Stimulated activated CD8-positive, alpha-beta memory T cell treated with anti-CD3 and anti-CD28 coated beads, Interleukin-7, amount 100 ng/mL, for 4 hours (primary cell): ENCODE data around the gene TCL1B.

Experiments used
- DNase-seq, 2 donors: peaks; one replicate each; pipeline ENCODE4 v3.0.0-alpha.2; 2020; ENCODE audit warnings: low read depth in 2 of 2

The TCL1B gene

GRCh38 chr14:95667249-95667693 lies 19.0 kb upstream of the TCL1B start:
- no peak for DNase-seq

DNA sequence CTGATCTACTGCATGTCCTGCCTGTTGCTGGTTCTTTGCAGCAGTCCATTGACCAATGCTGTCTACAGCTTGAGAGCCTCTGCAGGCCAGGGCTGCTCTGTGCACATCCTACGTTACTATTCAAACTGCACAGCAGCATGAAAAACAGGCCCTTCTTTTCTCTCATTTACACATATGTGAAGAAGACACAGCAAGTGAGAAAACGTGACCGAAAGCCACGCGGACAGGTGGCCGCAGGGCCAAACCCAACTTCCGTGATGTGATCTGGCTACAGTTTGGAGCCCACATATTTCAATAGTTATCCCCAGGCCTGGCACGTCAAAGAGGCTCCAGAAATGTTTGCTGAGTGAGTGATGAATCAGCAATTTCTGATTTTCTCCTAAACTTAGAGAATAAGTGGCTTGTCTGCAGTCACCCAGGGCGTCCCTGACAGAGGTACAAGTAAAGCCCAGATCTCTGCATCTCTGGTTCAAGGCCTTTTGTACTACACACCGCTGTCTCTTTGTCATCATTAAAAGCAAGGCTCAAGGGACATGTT lies 17.9 kb upstream of the TCL1B start:
- no peak for DNase-seq

DNA sequence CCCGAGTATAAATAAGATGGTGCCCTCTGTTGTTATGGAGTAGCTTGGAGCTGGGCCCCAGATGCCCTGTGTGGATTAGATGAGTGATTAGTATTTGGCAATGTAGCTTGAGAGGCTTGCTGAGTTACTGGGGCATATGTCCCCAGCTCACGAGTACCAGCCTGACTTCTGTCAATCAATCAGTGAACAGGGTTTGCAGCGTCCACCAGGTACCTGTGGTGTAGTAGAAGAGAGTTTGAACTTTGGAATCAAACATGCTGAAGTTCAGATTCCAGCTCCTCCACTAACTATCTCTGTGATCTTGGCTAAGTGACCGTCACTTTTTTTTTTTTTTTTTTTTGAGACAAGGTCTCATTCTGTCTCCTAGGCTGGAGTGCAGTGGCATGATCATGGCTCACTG lies 11.6 kb upstream of the TCL1B start:
- DNase-seq, result no peak

DNA sequence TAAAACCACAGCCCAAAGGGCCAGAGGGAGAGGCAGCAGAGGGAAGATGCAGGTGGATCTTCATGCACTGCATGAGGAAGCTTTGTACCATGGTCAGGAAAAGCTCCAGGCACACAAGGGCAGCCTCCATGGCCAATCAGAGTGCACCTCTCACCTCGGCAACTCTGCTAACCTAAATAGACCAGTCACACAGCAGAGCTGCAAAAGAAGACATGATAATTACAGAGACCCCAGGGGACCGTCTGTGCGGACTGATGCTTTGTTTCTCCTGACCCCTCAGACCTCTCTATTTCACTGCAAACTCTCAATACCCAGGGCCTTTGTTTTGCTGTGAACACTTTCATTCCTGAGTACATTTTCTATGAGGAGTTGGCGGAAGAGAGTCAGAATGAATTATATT lies 10.7 kb upstream of the TCL1B start:
- DNase-seq, result no peak

DNA sequence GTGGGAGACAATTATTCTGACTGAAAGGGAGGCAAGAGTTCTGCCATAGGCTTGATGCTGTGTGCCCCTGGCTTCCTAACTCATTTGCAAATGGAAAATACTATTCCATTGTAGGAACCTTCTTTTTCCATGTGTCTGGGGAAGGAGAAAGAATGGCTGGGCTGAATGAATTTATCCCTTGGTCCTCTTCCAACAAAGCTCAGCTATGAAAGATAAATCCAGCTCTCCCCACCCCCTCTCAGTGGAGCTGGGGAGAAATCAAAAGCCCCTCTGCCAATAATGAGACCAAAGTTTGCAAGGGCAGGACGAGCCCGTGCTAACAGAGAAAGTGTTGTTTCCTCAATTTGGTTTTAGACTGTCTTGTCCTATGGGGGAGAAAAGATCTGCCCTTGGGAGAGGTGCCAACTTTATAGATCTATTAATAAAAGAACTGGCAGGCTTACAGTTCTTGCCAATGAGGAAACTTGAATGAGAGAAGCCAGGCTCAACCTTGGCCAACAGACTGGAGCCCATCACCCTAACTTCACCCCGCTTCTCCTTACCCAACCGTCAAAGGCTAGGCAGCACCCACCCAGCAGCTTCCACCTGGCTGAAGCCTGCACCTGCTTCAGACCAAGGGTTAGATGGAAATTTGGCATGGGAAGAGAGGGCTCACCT lies 8.9 kb upstream of the TCL1B start:
- DNase-seq, result no peak

GRCh38 chr14:95679148-95679815 lies 6.9 kb upstream of the TCL1B start:
- DNase-seq, result no peak

DNA sequence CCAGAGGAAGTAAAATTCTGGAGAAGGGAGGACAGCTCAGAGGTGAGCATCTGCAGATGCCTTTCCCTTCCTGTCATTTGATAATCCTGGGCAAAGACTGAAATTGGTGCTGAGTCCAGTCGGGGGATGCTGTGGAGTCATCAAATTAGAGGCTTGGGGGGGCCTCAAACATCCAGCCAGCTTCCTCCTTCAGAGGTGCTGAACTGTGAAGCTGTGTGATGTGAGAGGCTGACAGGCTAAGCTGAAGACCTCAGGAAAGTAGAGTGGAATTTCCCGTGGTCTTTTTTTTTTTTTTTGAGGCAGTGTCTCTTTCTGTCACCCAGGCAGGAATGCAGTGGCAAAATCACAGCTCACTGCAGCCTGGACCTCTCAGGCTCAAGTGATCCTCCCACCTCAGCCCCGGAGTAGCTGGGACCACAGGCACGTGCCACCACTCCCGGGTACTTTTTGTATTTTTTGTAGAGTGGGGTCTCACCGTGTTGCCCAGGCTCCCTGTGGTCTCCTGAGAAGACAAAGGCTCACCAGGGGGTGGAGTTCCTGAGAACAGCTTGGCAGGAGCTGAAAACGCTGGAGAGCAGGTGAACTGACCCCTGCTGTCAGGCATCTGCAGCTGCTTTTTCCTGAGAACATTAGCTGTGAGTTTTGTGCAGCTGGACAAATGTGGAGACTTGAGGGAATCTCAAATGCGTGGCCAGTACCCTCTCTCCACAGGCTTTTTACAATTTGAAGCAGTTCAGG lies 6.1 kb upstream of the TCL1B start:
- no peak for DNase-seq

- DNase-seq, result no peak
These were observed 5.1 kb upstream of the TCL1B start for GRCh38 chr14:95681153-95681552.

- DNase-seq, result no peak
These were observed 2.4 kb upstream of the TCL1B start for GRCh38 chr14:95683793-95684192.

- no peak for DNase-seq
These were observed 709 bp downstream of the TCL1B start for GRCh38 chr14:95686935-95687334.

GRCh38 chr14:95689441-95689840 lies 3.2 kb downstream of the TCL1B start:
- DNase-seq, result no peak

DNA sequence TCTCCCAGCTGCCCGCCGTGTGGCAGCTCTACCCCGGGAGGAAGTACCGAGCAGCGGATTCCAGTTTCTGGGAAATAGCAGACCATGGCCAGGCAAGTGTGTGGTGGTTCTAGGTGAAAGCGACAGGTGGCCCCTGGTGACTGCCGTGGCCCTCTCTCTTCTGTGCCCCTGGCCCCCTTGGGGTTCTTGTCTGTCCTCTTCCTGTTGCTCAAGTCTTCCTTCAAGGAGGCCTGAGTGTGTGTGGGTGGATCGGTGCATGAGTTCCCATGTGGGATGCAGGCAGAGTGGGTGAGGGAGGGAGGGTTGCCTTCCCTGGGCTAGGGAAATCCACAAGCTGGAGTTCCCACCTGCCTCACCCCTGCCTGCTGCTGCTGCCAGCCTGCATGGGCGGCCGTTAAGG lies 4.6 kb downstream of the TCL1B start:
- no peak for DNase-seq

DNA sequence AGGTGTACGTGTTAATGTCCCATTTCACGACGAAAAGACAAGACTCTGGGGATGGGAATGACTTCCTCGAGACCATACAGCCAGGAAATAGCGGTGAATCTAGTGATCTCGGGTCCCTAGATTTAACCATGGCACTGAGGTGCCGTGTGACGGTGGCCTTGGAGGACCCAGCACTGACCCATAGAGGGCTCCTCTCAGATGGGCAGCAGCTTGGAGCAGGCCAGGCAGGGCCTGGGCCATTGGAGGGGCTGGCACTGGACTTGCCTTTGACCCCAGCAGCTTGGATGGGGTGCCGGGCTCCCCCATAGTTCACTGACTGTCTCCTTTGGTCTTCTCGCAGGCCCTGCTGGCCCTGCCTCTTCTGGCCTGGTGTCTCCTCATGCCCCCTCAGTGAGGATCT lies 5.4 kb downstream of the TCL1B start:
- DNase-seq, result no peak

GRCh38 chr14:95692109-95692508 lies 5.9 kb downstream of the TCL1B start:
- DNase-seq, result no peak

DNA sequence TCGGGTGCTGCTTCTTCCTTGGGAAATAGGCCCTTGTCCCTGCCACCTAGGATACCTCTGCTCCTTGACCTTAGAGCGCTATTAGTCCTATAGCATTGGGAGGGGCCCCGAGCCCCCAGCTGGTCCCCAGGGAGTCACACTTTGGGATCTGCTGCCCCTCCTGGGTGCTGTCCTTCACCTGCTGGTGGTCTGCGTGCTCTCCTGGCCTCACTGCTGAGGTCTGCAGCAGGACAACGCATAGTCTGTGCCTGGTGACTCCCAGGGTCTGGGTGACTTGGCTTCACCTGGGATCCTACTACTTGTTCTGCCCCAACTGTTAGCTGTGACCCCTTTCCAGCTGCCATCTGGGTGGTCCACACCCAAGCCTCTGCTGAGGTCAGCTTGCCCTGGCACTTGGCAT lies 8.8 kb downstream of the TCL1B start:
- no peak for DNase-seq

- no peak for DNase-seq
These were observed 9.7 kb downstream of the TCL1B start for GRCh38 chr14:95695913-95696312.

- DNase-seq, result no peak
These were observed 10.5 kb downstream of the TCL1B start for GRCh38 chr14:95696741-95697140.

GRCh38 chr14:95697764-95698163 lies 11.5 kb downstream of the TCL1B start:
- no peak for DNase-seq

DNA sequence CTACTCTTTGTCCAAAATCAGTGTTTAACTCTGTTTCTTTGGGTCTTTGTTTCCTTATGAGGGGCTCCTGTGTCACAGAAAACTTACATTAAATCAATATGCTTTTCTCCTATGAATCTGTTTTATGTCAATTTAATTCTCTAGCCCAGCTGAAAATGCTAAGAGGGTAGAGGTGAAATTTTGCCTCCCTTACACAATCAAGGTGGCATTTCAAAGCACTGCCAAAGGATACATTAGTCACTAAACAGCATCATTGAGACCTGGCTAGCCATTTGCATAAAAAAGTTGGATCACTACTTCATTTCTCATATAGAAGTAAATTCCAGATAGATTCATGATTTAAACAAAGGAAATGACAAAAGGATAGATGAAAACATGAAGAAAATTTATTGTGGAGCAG lies 12.1 kb downstream of the TCL1B start:
- no peak for DNase-seq

DNA sequence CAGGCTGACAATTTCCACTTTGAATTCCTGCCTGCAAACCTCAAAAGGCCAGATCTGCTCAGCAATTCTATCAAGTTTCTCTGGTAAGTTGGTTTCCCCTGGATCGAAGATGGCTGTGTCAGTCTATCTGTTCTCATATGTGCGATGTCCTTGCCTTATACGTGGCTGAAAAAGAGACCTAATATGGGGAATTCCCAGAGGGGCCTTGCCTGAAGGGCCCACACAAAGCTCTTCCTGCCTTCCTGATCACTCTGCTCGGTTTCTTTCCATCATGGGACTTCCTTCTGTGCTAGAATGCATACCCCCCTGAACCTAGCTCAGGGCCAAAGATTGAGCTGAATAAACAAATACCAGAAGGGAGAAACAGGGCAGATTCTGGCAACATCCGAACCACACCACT lies 13.2 kb downstream of the TCL1B start:
- DNase-seq, result no peak

DNA sequence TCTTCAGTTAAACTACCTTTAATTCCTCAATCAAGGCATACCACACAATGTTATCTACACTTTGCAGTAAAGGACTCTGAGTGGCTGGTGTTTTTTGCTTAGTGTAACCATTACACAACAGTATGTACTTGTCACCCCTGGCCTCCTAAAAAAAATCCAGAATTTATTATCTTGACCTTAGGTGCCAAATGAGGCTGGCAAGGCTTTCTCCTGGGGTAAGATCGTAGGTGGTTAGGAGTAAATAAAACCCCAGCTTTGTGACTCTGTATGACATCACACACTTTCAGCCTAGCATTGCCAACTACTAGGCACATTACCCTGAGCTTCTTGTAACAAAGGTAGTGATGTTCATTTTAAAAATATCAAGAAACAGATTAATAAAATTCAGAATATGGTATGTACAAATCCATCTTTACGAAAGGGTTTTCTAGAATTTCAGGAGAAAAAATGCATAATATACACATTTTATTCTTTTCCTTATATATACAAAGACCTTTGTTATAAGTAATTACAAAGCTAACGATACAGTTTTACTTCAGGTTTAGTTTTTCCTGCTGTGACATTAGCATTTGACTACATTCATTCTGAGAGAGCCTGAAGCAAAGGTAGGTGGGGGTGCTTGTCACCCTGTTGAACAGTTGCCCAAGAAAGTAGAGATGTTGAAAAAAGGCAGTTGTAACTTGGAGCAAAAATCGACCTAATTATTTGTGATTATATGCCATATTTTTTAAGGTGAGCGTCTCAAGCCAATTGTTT lies 14.2 kb downstream of the TCL1B start:
- no peak for DNase-seq

DNA sequence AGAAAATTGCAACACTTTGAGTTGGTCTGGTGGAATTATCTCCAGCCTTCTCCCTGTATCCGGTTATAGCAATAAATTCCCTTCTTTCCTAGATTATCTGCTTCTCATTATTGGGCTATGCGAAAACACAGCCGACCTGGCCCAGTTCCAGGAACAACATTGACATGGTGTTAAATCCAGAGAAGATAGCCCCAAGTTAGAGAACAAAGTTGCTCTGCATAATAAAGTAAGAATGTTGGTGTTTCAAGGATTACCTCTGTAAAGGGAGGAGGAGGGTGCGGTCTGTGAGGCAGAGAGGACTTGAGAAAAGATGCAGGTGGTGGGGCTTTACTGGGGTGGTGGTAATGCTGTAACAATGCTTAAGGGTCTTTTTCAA lies 15.6 kb downstream of the TCL1B start:
- no peak for DNase-seq
